ENCODE data around the gene TGFBR3L. TPM values are rescaled to one million over a fixed set of nuclear protein-coding genes. Genes with fewer than 3 reads are reported as not detected.

Gene TGFBR3L
- total RNA-seq, 1 donor from 2014 or later, result 8.2 TPM

DNA sequence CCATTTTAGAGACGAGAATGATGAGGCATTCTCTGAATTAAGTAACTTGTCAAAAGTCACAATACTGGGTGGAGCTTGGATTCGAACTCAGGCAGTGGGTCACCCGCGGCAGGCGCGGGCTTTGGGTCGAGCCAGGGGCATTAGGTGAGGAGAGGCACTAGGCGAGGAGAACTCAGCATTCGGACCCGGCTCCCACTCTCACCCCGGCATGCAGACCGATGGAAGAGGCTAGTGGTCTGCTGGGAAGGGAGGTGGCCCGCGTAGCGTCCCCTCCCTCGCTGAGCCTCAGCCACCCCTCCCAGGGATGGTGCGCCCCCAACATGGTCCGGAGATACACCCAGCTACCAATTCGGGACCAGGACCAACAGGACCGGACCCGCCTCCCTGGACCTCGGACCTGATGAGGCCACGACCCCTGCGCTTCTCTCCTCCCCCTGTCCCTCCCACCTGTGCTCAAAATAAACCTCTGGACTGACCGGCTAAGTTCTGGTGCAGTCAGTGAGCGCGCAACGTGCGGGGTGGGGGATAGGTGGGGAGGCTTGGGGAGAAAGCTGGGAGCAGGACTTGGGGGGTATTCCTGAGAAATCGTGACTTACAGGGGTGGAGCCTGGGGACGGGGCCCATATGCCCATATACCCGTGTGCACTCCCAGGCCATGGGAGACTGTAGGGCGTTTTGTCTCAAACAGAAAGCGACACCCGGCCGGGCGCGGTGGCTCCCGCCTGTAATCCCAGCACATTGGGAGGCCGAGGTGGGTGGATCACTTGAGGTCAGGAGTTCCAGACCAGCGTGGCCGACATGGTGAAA, 4.2 kb downstream of the TGFBR3L start:
- peaks cover 55% of the 10 kb centered on the region for H3K27me3 ChIP-seq (ENCODE audit: low read depth)
- peak overlapping the region; percentile 81 for H3K4me3 ChIP-seq

GRCh38 chr19:7919610-7920518, 5.2 kb downstream of the TGFBR3L start, which contains the start of gene SNAPC2:
Gene SNAPC2, plus strand, starts transcription at chr19:7920338. Its CDS starts 29 bp downstream, at chr19:7920367.
- Histone ChIP-seq H3K27ac (replicated peaks) (peak within 1 kb of the TSS; percentile 94), H3K4me3 (peak within 1 kb of the TSS; percentile 81), H3K9me3 (replicated peaks) (no peaks in the 10 kb centered on the region), H3K36me3 (peaks cover 15% of the 10 kb centered on the region), H3K27me3 (ENCODE audit: low read depth) (peaks cover 47% of the 10 kb centered on the region), H3K4me1 (peaks cover 69% of the 10 kb centered on the region)
- peak; percentile 98 for DNase-seq
- TF ChIP-seq, protein P1, sequence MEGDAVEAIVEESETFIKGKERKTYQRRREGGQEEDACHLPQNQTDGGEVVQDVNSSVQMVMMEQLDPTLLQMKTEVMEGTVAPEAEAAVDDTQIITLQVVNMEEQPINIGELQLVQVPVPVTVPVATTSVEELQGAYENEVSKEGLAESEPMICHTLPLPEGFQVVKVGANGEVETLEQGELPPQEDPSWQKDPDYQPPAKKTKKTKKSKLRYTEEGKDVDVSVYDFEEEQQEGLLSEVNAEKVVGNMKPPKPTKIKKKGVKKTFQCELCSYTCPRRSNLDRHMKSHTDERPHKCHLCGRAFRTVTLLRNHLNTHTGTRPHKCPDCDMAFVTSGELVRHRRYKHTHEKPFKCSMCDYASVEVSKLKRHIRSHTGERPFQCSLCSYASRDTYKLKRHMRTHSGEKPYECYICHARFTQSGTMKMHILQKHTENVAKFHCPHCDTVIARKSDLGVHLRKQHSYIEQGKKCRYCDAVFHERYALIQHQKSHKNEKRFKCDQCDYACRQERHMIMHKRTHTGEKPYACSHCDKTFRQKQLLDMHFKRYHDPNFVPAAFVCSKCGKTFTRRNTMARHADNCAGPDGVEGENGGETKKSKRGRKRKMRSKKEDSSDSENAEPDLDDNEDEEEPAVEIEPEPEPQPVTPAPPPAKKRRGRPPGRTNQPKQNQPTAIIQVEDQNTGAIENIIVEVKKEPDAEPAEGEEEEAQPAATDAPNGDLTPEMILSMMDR (IDR thresholded peaks at IDR 0.05; ENCODE audit: borderline replicate concordance), result no peak
- intact Hi-C loops (cut with micrococcal nuclease), result no loop called here

More for the DNA sequence above, 4.2 kb downstream of the TGFBR3L start:
- DNase-seq, result no peak
- intact Hi-C loops (cut with micrococcal nuclease), result no loop called here
- Histone ChIP-seq H3K27ac (replicated peaks) (peak overlapping the region; percentile 94), H3K4me1 (peaks cover 68% of the 10 kb centered on the region), H3K36me3 (peaks cover 15% of the 10 kb centered on the region), H3K9me3 (replicated peaks) (no peaks in the 10 kb centered on the region)
- TF ChIP-seq, protein P1 (IDR thresholded peaks at IDR 0.05; ENCODE audit: borderline replicate concordance), result no peak

DNA sequence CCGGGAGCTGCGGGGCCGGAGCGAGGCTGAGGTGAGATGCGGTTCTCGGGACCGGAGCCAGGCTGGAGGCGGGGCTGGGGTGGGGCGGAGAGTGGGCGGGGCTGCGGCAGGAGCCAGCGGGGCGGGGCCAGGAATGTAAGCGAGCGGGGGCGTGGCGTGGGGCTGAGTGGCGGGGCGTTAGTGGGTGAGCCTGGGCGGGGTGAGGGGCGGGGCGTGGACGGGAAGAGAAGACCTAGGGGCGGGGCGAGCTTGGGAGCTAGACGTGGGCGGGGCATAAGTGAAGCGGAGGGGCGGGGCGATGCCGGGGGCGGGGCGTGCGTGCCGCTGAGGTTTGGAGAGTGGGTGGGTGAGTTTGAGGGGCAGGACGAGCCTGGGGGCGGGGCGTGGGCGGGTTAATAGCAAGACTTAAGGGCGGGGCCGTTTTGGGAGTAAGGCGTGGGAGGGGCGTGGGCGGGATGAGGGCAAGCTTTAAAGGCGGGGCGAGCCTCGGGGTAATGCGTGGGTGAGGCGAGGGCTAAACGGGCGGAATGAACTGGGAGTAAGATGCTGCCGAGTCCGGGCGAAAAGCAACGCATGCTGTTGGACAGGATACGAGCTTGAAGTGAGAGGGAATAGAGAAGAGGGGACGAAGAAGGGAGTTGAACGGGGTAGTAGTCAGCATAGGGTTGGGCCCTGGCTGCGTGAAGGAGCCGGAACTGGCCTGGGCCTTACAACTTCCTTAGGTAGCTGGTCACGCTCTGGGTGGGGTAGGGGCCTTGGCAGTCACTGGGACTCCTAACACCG, 6.1 kb downstream of the TGFBR3L start:
- H3K27ac ChIP-seq (replicated peaks), result peak overlapping the region; percentile 94
- peaks cover 15% of the 10 kb centered on the region for H3K36me3 ChIP-seq
- H3K4me3 ChIP-seq, result peak overlapping the region; percentile 81
- DNase-seq, result peak; percentile 100
- H3K9me3 ChIP-seq (replicated peaks), result no peaks in the 10 kb centered on the region
- peaks cover 75% of the 10 kb centered on the region for H3K4me1 ChIP-seq
- intact Hi-C loops (cut with micrococcal nuclease), result no loop called here
- TF ChIP-seq, protein P1 (IDR thresholded peaks at IDR 0.05; ENCODE audit: borderline replicate concordance), result no peak
- H3K27me3 ChIP-seq (ENCODE audit: low read depth), result peaks cover 38% of the 10 kb centered on the region

GRCh38 chr19:7921302-7921966, 6.8 kb downstream of the TGFBR3L start:
- peak overlapping the region; percentile 94 for H3K27ac ChIP-seq (replicated peaks)

More at GRCh38 chr19:7921302-7921966, 6.8 kb downstream of the TGFBR3L start:
- intact Hi-C loops (cut with micrococcal nuclease), result no loop called here
- peaks cover 31% of the 10 kb centered on the region for H3K27me3 ChIP-seq (ENCODE audit: low read depth)
- peak overlapping the region; percentile 81 for H3K4me3 ChIP-seq
- DNase-seq, result no peak
- H3K36me3 ChIP-seq, result peaks cover 15% of the 10 kb centered on the region
- peaks cover 71% of the 10 kb centered on the region for H3K4me1 ChIP-seq
- TF ChIP-seq, protein P1 (IDR thresholded peaks at IDR 0.05; ENCODE audit: borderline replicate concordance), result no peak
- no peaks in the 10 kb centered on the region for H3K9me3 ChIP-seq (replicated peaks)

All from left ventricle myocardium inferior (tissue), 1 donor.